GM19438 (cell line): Measurements from ENCODE around the gene CTBP1.
A peak's percentile ranks its signal among the peaks of the same experiment; 100 is the strongest.

Experiments used
- ATAC-seq: cut with Tn5 transposase; IDR thresholded peaks from one replicate; pipeline ENCODE4 v1.9.1; 2021; ENCODE audit warnings: low read depth; ENCODE audit not compliant: unreplicated experiment

CTBP1 gene

GRCh38 chr4:1166509-1167243 lies 82.3 kb downstream of the CTBP1 start:
- ATAC-seq: peak; percentile 11

- ATAC-seq: no peak
These were observed 83.9 kb downstream of the CTBP1 start for GRCh38 chr4:1164956-1165545.

DNA sequence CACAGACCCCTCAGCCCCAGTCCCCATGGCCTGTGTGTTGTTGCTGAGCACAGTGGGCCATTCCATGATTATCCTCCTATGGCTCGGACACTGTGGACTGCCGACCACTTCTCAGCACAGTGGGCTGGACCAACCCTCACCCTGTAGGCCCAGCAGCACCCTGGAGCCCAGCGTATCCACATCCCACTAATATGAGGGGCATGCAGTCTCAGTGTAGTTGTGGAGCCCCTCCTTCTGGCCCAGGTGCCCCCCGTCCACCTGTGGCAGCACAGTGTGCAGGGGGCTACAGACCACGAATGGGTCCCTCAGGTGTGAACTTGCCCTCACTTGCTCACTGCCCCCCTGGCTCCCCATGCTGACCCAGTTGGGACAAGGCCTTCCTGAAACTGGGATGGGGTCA lies 84.5 kb downstream of the CTBP1 start:
- ATAC-seq: no peak

DNA sequence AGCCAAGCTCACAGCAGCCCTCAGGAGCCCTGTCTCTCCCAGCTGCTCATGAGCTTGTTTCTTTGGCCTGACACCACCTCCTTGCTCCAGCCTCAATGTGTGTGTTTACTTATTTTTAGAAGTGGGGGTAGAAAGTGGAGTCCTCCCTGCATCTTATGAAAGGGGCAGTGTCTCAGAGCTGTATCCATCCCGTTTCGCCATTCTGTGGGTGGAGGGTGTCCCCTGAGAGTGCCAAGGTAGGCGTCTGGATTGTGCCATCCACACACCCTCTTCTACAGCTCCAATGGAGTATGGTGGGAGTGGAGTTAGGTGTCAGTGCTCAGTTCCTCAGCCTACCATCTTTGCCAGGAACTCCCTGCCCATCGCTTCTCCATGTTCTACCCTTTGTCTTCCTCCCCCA lies 84.9 kb downstream of the CTBP1 start:
- no peak for ATAC-seq
